HepG2 (cell line): ENCODE measurements around the gene ANKRD35. TPM values are rescaled to one million over a fixed set of nuclear protein-coding genes. Genes with fewer than 3 reads are reported as not detected.
A peak's percentile ranks its signal among the peaks of the same experiment; 100 is the strongest.

Experiments used
- BRCA1 ChIP-seq: sonication (generic); formaldehyde crosslinking; IDR thresholded peaks from 2 replicates; pipeline ENCODE4 v1.4.0; 2020; ENCODE audit warnings: missing genetic modification reagents
- CSRNP1 ChIP-seq: sonication (generic); formaldehyde crosslinking; IDR thresholded peaks from 2 replicates; pipeline ENCODE4 v1.8.1; 2023; ENCODE audit warnings: mild to moderate bottlenecking, missing genetic modification reagents
- DNMT1 ChIP-seq: sonication (generic); formaldehyde crosslinking; IDR thresholded peaks from 2 replicates; pipeline ENCODE4 v1.5.1; 2020; ENCODE audit warnings: mild to moderate bottlenecking, missing genetic modification reagents
- GMEB2 ChIP-seq: IDR thresholded peaks from 2 replicates; pipeline ENCODE4 v1.6.1; 2016; ENCODE audit warnings: missing biosample characterization, missing genetic modification reagents, low read depth
- HOXA5 ChIP-seq: sonication (generic); formaldehyde crosslinking; IDR thresholded peaks from 2 replicates; pipeline ENCODE4 v1.4.0; 2020; ENCODE audit warnings: missing genetic modification reagents
- ISL2 ChIP-seq: sonication (generic); formaldehyde crosslinking; IDR thresholded peaks from 2 replicates; pipeline ENCODE4 v1.5.0; 2020; ENCODE audit warnings: missing genetic modification reagents
- NAIF1 ChIP-seq: sonication (generic); formaldehyde crosslinking; IDR thresholded peaks from 2 replicates; pipeline ENCODE4 v1.5.0; 2020; ENCODE audit warnings: mild to moderate bottlenecking, missing genetic modification reagents, borderline replicate concordance
- NCOR1 ChIP-seq: fragments of 200-600 bp; sonication (generic); IDR thresholded peaks from 2 replicates; pipeline ENCODE4 v1.7.0; 2017; ENCODE audit warnings: antibody characterized with exemption, low read length, borderline replicate concordance
- NFRKB ChIP-seq: fragments of 450-650 bp; IDR thresholded peaks from 2 replicates; pipeline ENCODE4 v1.6.1; 2017
- SIX4 ChIP-seq: sonication (generic); formaldehyde crosslinking; IDR thresholded peaks from 2 replicates; pipeline ENCODE4 v1.4.0; 2020; ENCODE audit warnings: missing genetic modification reagents
- SPEN ChIP-seq: sonication (generic); formaldehyde crosslinking; IDR thresholded peaks from 2 replicates; pipeline ENCODE4 v1.5.1; 2020; ENCODE audit warnings: low read depth, mild to moderate bottlenecking, missing genetic modification reagents
- TCF12 ChIP-seq, 2 experiments: fragments of 450-650 bp in 1 of 2; sonication (generic) in 1 of 2; formaldehyde crosslinking in 1 of 2; IDR thresholded peaks; 2 replicates each; pipeline versions ENCODE4 v1.6.1 to v1.8.0; 2017 to 2022; ENCODE audit warnings: antibody characterized with exemption in 1 of 2, mild to moderate bottlenecking in 1 of 2, missing genetic modification reagents in 1 of 2, moderate library complexity in 1 of 2
- TEAD3 ChIP-seq: optimal IDR thresholded peaks from 2 replicates; pipeline ENCODE3; 2016; ENCODE audit warnings: borderline replicate concordance
- TMF1 ChIP-seq: sonication (generic); formaldehyde crosslinking; IDR thresholded peaks from 2 replicates; pipeline ENCODE4 v1.8.1; 2022; ENCODE audit warnings: low read depth, missing genetic modification reagents
- XRCC5 ChIP-seq: fragments of 200-400 bp; formaldehyde crosslinking; optimal IDR thresholded peaks from 2 replicates; pipeline ENCODE3; 2017; ENCODE audit warnings: mild to moderate bottlenecking, low read length
- ZBTB46 ChIP-seq: sonication (generic); formaldehyde crosslinking; IDR thresholded peaks from 2 replicates; pipeline ENCODE4 v1.4.0; 2020; ENCODE audit warnings: mild to moderate bottlenecking, missing genetic modification reagents, borderline replicate concordance
- ZNF3 ChIP-seq: IDR thresholded peaks from 2 replicates; pipeline ENCODE4 v1.7.0; 2017; ENCODE audit warnings: inconsistent platforms
- ZNF382 ChIP-seq: sonication (generic); formaldehyde crosslinking; IDR thresholded peaks from 2 replicates; pipeline ENCODE4 v1.5.0; 2020; ENCODE audit warnings: missing genetic modification reagents, mild to moderate bottlenecking, borderline replicate concordance
- ZNF557 ChIP-seq: sonication (generic); formaldehyde crosslinking; IDR thresholded peaks from 2 replicates; pipeline ENCODE4 v1.4.0; 2020; ENCODE audit warnings: missing genetic modification reagents
- ZNF564 ChIP-seq: sonication (generic); formaldehyde crosslinking; IDR thresholded peaks from 2 replicates; pipeline ENCODE4 v1.8.1; 2023; ENCODE audit warnings: mild to moderate bottlenecking, missing genetic modification reagents
- ZNF616 ChIP-seq: sonication (generic); formaldehyde crosslinking; IDR thresholded peaks from 2 replicates; pipeline ENCODE4 v1.5.0; 2020; ENCODE audit warnings: low read depth, mild to moderate bottlenecking, missing genetic modification reagents
- ZNF687 ChIP-seq: sonication (generic); formaldehyde crosslinking; IDR thresholded peaks from 2 replicates; pipeline ENCODE4 v1.5.1; 2020; ENCODE audit warnings: mild to moderate bottlenecking, missing genetic modification reagents, moderate library complexity
- ZNF788 ChIP-seq: sonication (generic); formaldehyde crosslinking; IDR thresholded peaks from 2 replicates; pipeline ENCODE4 v1.5.0; 2020; ENCODE audit warnings: mild to moderate bottlenecking, missing genetic modification reagents, borderline replicate concordance
- polyA plus RNA-seq, 8 experiments: library from polyadenylated mRNA; depleted of rRNA in 3 of 8; stranded (reverse) in 7 of 8; unstranded in 1 of 8; fragments of >200 nt; fragmentation: Illumina TruSeq in 4 of 8; extraction: Trizol in 4 of 8; gene quantifications; 2 replicates each; pipeline versions ENCODE4 v1.2.1 to v1.2.3, GENCODE V29; 2011 to 2016; ENCODE audit warnings: low read depth in 4 of 8, missing spikeins in 1 of 8, mixed read lengths in 1 of 8; ENCODE audit not compliant: insufficient read depth in 1 of 8
- total RNA-seq, 5 experiments: library from RNA; depleted of rRNA; stranded (reverse); fragments of >200 nt; fragmentation: Illumina TruSeq; extraction: Trizol; gene quantifications; 2 replicates each; pipeline ENCODE4 v1.2.3, GENCODE V29; 2016; ENCODE audit warnings: low read depth in 1 of 5

Gene ANKRD35
- total and polyA plus RNA-seq, 2 of the 13 experiments (the other 11 are each of a cell fraction or from before 2014, with no cell fraction given): 0.02 TPM; not detected in 1

- TF ChIP-seq ZNF382 (no peak), ZNF687 (CRISPR knock-in tag) (peak; percentile 50), ZNF3 (CRISPR knock-in tag) (no peak), DNMT1 (no peak), TCF12 (IDR thresholded peaks at IDR 0.05) (no peak), TCF12 (CRISPR knock-in tag; IDR thresholded peaks at IDR 0.05) (no peak), ISL2 (CRISPR knock-in tag) (no peak), ZNF788 (CRISPR knock-in tag) (peak; percentile 35; the same call in 1 of the 2 replicates), TMF1 (no peak), SPEN (no peak; the same call in 1 of the 2 replicates), TEAD3 (CRISPR knock-in tag) (no peak), ZBTB46 (CRISPR knock-in tag) (no peak), NFRKB (no peak), GMEB2 (CRISPR knock-in tag) (no peak), ZNF616 (CRISPR knock-in tag) (no peak), HOXA5 (CRISPR knock-in tag) (no peak), ZNF557 (CRISPR knock-in tag) (no peak), XRCC5 (peak; percentile 68), SIX4 (CRISPR knock-in tag) (no peak), BRCA1 (CRISPR knock-in tag) (no peak), ZNF564 (CRISPR knock-in tag) (no peak), NCOR1 (no peak), CSRNP1 (CRISPR knock-in tag) (peak; percentile 7; the same call in 1 of the 2 replicates), NAIF1 (CRISPR knock-in tag) (no peak)
Observed at GRCh38 chr1:145859491-145860023, 26.1 kb downstream of the ANKRD35 start (continued).
